ENCODE data around the gene SEC14L5. TPM values are rescaled to one million over a fixed set of nuclear protein-coding genes. Genes with fewer than 3 reads are reported as not detected.
A peak's percentile ranks its signal among the peaks of the same experiment; 100 is the strongest.

SEC14L5 gene
- total RNA-seq, 6 experiments from 2014 or later = not detected

GRCh38 chr16:5031601-5032000, 73.5 kb downstream of the SEC14L5 start:
- Mint-ChIP-seq H3K4me3 (no peak overlapping the region), H3K36me3 (ENCODE audit: low read depth) (no peaks in the 10 kb centered on the region), H3K27ac (no peak overlapping the region), H3K4me1 (ENCODE audit: low read depth) (peaks cover 23% of the 10 kb centered on the region), H3K27me3 (ENCODE audit: insufficient read depth) (peaks cover 3% of the 10 kb centered on the region), H3K9me3 (no peaks in the 10 kb centered on the region)
- TF ChIP-seq CTCF (IDR thresholded peaks at IDR 0.05) = no peak
- DNase-seq = no peak

DNA sequence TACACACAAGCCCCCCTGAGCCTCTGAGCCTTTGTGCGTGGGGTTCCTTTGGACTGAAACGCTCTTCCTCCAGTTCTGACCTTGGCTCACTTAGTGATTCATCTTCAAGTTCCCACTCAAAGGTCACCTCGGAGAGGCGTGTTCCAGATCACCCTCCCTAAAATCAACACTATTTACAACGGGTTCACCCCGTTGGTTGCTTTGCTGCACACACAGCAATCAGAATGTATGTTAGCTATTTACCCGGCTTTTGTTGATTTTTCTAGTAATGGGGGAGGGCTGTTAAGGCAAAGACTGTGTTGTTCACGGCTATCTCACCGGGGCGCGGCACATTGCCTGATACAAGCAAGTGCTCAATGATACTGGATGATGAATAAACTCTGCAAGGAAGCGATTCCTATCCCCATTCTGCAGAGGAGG, 74.6 kb downstream of the SEC14L5 start:
- Mint-ChIP-seq H3K4me3 (peak overlapping the region; percentile 85), H3K27ac (peak overlapping the region; percentile 45), H3K9me3 (no peaks in the 10 kb centered on the region), H3K4me1 (ENCODE audit: low read depth) (peaks cover 23% of the 10 kb centered on the region), H3K27me3 (ENCODE audit: insufficient read depth) (peaks cover 3% of the 10 kb centered on the region), H3K36me3 (ENCODE audit: low read depth) (no peaks in the 10 kb centered on the region)
- TF ChIP-seq CTCF (IDR thresholded peaks at IDR 0.05) = no peak
- no peak for DNase-seq

DNA sequence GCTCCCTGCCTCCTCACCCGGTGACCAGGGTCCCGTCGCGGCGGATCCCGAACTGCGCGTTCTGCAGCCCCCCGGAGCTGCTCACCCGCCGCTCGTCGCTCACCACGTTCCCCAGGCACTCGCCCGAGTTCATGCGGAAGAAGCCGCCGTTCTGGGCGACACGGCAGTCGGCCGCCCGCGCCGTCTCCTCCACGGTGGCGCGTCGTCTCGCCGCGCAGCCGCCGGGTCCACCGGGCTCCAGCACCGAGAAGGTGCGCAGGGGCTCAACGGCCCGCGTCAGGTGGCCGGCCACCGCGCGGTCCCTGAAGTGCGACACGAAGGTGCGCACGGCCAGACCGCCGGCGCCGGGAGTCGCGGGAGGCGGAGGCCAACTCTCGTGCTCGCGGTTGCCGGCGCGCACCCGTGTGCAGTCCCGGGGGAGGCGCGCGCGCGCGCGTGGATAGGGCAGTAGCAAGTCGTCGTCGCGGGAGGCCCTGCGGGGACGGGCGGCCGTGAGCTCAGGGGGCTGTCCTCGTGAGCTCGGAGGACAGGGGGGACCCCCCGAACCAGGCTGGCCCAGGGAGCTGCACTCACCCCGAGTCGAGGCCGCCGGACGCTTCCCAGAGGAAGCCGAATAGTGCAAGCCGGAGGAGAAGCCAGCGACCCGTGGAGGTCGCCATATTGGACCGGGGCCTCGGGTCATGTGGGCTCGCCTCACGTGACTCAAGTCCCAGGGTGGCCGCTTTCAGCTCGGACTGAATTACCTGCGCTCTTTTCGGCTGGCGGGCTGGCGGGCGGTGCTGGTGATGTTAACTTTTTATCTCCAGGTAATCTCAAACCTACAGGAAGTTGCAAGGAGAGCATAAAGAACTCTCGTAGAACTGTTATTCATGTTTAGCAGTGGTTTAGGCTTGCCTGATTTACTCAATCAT, 75.4 kb downstream of the SEC14L5 start, which contains the start of gene NAGPA:
NAGPA (minus strand) TSS at position 680 of the 911 bp plus-strand sequence; CDS start at position 659, 21 bp downstream.
- Mint-ChIP-seq H3K4me1 (ENCODE audit: low read depth) (peaks cover 23% of the 10 kb centered on the region), H3K36me3 (ENCODE audit: low read depth) (no peaks in the 10 kb centered on the region), H3K27me3 (ENCODE audit: insufficient read depth) (peaks cover 3% of the 10 kb centered on the region), H3K27ac (peak within 1 kb of the TSS; percentile 88), H3K9me3 (no peaks in the 10 kb centered on the region), H3K4me3 (peak within 1 kb of the TSS; percentile 95)
- peak; percentile 68 for DNase-seq
- TF ChIP-seq CTCF (IDR thresholded peaks at IDR 0.05) = no peak

DNA sequence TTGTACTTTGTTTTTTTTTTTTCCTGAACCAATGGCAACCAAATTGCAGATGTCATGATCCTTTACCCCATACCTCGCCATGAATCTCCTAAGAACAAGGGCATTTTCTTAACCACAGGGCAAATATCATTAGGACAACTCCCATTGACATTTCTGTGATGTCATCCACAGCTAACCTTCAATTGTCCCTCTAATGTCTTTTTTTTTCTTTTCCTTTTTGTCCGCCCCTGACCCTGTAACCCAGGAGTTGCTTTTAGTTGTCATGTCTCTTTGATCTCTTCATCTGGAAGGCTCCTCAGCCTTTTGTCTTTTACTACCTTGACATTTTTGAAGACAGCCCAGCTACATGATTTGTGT, 76.0 kb downstream of the SEC14L5 start:
- Mint-ChIP-seq H3K36me3 (ENCODE audit: low read depth) (no peaks in the 10 kb centered on the region), H3K9me3 (no peaks in the 10 kb centered on the region), H3K27me3 (ENCODE audit: insufficient read depth) (peaks cover 3% of the 10 kb centered on the region), H3K4me1 (ENCODE audit: low read depth) (peaks cover 23% of the 10 kb centered on the region), H3K27ac (peak overlapping the region; percentile 88), H3K4me3 (peak overlapping the region; percentile 95)
- DNase-seq = no peak
- no peak for TF ChIP-seq CTCF (IDR thresholded peaks at IDR 0.05)

GRCh38 chr16:5035909-5036227, 77.7 kb downstream of the SEC14L5 start:
- Mint-ChIP-seq H3K4me3 (no peak overlapping the region), H3K27me3 (ENCODE audit: insufficient read depth) (peaks cover under 1% of the 10 kb centered on the region; the same call in 1 of the 2 replicates), H3K27ac (peak overlapping the region; percentile 6; the same call in 1 of the 2 replicates), H3K36me3 (ENCODE audit: low read depth) (no peaks in the 10 kb centered on the region), H3K9me3 (no peaks in the 10 kb centered on the region), H3K4me1 (ENCODE audit: low read depth) (peaks cover 28% of the 10 kb centered on the region)
- no peak for DNase-seq
- TF ChIP-seq CTCF (IDR thresholded peaks at IDR 0.05) = no peak

All from HFFc6 (cell line).